A673 (cell line): Measurements from ENCODE around the gene MTOR. TPM values are rescaled to one million over a fixed set of nuclear protein-coding genes. Genes with fewer than 3 reads are reported as not detected.

Source experiments
- BruUV-seq: library from RNA; stranded (reverse); fragments of 400-500 nt; replicated peaks from 2 replicates; lab custom pipeline; 2021; lab: Mats Ljungman, UMichigan
- CTCF ChIA-PET: fragments of 300-600 bp; sonication (Branson Sonifier 250); formaldehyde crosslinking; loops from one replicate; lab custom pipeline; 2022; ENCODE audit warnings: antibody characterized with exemption; lab: Charles Lee
- POLR2A ChIA-PET: fragments of 300-600 bp; sonication (Branson Sonifier 250); formaldehyde crosslinking; loops from one replicate; lab custom pipeline; 2022; ENCODE audit warnings: antibody characterized with exemption; ENCODE audit not compliant: low non-redundant PET; lab: Charles Lee
- DNase-seq: peaks from one replicate; pipeline ENCODE4 v3.0.0-alpha.2; 2015; ENCODE audit warnings: low spot score
- H3K27ac ChIP-seq: fragments of 200-600 bp; sonication (generic); 2 replicates; pipeline ENCODE4 v1.5.1; 2016; ENCODE audit warnings: mixed run types, low read depth, mild to moderate bottlenecking, mixed read lengths, antibody characterized with exemption, low read length; ENCODE audit not compliant: poor library complexity, severe bottlenecking
- H3K27me3 ChIP-seq: fragments of 200-600 bp; sonication (generic); replicated peaks from 2 replicates; pipeline ENCODE4 v1.6.1; 2017; ENCODE audit warnings: mixed run types, low read depth, mild to moderate bottlenecking, mixed read lengths, antibody characterized with exemption, low read length; ENCODE audit not compliant: insufficient read depth, poor library complexity
- H3K36me3 ChIP-seq: fragments of 200-600 bp; sonication (generic); 2 replicates; pipeline ENCODE4 v1.6.1; 2016; ENCODE audit warnings: mixed run types, mild to moderate bottlenecking, mixed read lengths, antibody characterized with exemption, low read length; ENCODE audit not compliant: insufficient read depth, poor library complexity, severe bottlenecking
- H3K4me1 ChIP-seq: fragments of 200-600 bp; sonication (generic); 2 replicates; pipeline ENCODE4 v1.6.1; 2017; ENCODE audit warnings: mixed run types, mild to moderate bottlenecking, mixed read lengths, antibody characterized with exemption, low read length; ENCODE audit not compliant: insufficient read depth, poor library complexity, severe bottlenecking
- H3K4me3 ChIP-seq: fragments of 200-600 bp; sonication (generic); 2 replicates; pipeline ENCODE4 v1.5.1; 2016; ENCODE audit warnings: low read depth, mixed run types, mild to moderate bottlenecking, mixed read lengths, low read length; ENCODE audit not compliant: poor library complexity, severe bottlenecking
- H3K9me3 ChIP-seq: fragments of 200-600 bp; sonication (generic); 2 replicates; pipeline ENCODE4 v1.6.1; 2016; ENCODE audit warnings: mixed run types, low read depth, mild to moderate bottlenecking, mixed read lengths, antibody characterized with exemption, low read length; ENCODE audit not compliant: poor library complexity, severe bottlenecking
- EZH2 ChIP-seq: fragments of 200-600 bp; sonication (generic); IDR thresholded peaks from 2 replicates; pipeline ENCODE4 v1.6.1; 2017; ENCODE audit warnings: borderline replicate concordance, low read depth, mild to moderate bottlenecking, mixed read lengths, antibody characterized with exemption, low read length; ENCODE audit not compliant: poor library complexity, severe bottlenecking
- intact Hi-C: fragments of 100-400 bp; cut with micrococcal nuclease; formaldehyde crosslinking; loops from one replicate; pipeline ENCODE4 v1.10.0; 2022; ENCODE audit not compliant: unreplicated experiment
- total RNA-seq: library from RNA; stranded (reverse); gene quantifications from 2 replicates; pipeline ENCODE4 v1.2.3, GENCODE V29; 2021
- TF ChIP-seq, protein P1 (sequence below): fragments of 300-800, 200-600 bp; sonication (generic); conservative IDR thresholded peaks from 2 replicates; pipeline ENCODE4 v1.5.1; 2017; ENCODE audit warnings: low read depth, mild to moderate bottlenecking, antibody characterized with exemption, low read length, moderate library complexity, mixed read lengths

MTOR gene
- total RNA-seq, 1 experiment from 2014 or later: 63.7 TPM

DNA sequence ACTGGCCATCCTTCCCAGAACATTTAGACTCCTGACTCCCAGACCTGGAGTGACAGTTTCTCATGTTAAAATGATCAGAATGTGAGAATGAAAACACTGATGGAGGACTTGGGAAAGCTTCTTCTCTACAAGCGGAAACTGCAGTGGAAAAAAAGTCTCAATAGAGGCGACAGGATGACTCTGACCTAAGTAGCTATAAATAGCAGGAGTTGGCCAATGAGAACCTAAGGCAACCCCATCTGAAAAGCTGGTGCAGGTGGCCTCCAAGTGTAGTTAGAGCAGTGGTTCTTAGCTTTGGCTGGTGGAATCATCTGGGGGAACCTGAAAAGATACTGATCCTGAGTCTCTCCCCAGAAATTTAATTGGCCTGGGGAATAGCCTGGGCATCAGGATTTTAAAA lies 118.4 kb downstream of the MTOR start:
- CTCF ChIA-PET: no interaction called here
- Histone ChIP-seq H3K4me3 (no peak overlapping the region), H3K27ac (no peak overlapping the region), H3K36me3 (peaks cover 25% of the 10 kb centered on the region), H3K4me1 (no peaks in the 10 kb centered on the region), H3K9me3 (no peaks in the 10 kb centered on the region), H3K27me3 (no peaks in the 10 kb centered on the region)
- intact Hi-C loops: no loop called here
- POLR2A ChIA-PET: interaction anchor here (0.6 kb wide), 1 partner anchor 677 kb away, joined by 4 read pairs; no protein-coding TSS in a partner anchor
- BruUV-seq: no TSS peak
- no peak for DNase-seq
- TF ChIP-seq, protein P1, sequence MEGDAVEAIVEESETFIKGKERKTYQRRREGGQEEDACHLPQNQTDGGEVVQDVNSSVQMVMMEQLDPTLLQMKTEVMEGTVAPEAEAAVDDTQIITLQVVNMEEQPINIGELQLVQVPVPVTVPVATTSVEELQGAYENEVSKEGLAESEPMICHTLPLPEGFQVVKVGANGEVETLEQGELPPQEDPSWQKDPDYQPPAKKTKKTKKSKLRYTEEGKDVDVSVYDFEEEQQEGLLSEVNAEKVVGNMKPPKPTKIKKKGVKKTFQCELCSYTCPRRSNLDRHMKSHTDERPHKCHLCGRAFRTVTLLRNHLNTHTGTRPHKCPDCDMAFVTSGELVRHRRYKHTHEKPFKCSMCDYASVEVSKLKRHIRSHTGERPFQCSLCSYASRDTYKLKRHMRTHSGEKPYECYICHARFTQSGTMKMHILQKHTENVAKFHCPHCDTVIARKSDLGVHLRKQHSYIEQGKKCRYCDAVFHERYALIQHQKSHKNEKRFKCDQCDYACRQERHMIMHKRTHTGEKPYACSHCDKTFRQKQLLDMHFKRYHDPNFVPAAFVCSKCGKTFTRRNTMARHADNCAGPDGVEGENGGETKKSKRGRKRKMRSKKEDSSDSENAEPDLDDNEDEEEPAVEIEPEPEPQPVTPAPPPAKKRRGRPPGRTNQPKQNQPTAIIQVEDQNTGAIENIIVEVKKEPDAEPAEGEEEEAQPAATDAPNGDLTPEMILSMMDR: no peak
- no peak for TF ChIP-seq EZH2

DNA sequence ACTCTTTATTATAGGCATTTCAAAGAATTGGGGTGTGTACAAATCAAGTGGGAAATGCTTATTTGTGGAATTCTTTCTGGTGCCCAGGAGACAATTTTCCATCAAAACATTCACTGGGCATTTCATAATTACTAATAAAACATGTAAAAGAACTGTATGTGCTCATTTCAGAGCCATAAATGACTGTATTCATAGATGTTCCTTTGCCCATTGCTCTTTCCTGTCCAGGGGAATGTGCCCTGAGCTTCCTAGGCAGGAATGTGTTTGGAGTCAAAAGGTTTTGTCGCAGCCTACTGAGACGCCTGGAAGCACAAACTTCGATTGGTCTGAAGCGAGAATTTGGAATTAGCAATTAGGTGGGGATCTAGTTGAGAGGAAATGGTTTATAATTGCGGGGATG lies 119.0 kb downstream of the MTOR start:
- Histone ChIP-seq H3K27ac (no peak overlapping the region), H3K36me3 (peaks cover 30% of the 10 kb centered on the region), H3K9me3 (no peaks in the 10 kb centered on the region), H3K4me1 (no peaks in the 10 kb centered on the region), H3K27me3 (no peaks in the 10 kb centered on the region), H3K4me3 (no peak overlapping the region)
- BruUV-seq: no TSS peak
- CTCF ChIA-PET: no interaction called here
- POLR2A ChIA-PET: interaction anchor here (0.6 kb wide), 1 partner anchor 677 kb away, joined by 4 read pairs; no protein-coding TSS in a partner anchor
- intact Hi-C loops: no loop called here
- TF ChIP-seq, protein P1: no peak
- TF ChIP-seq EZH2: no peak
- no peak for DNase-seq

DNA sequence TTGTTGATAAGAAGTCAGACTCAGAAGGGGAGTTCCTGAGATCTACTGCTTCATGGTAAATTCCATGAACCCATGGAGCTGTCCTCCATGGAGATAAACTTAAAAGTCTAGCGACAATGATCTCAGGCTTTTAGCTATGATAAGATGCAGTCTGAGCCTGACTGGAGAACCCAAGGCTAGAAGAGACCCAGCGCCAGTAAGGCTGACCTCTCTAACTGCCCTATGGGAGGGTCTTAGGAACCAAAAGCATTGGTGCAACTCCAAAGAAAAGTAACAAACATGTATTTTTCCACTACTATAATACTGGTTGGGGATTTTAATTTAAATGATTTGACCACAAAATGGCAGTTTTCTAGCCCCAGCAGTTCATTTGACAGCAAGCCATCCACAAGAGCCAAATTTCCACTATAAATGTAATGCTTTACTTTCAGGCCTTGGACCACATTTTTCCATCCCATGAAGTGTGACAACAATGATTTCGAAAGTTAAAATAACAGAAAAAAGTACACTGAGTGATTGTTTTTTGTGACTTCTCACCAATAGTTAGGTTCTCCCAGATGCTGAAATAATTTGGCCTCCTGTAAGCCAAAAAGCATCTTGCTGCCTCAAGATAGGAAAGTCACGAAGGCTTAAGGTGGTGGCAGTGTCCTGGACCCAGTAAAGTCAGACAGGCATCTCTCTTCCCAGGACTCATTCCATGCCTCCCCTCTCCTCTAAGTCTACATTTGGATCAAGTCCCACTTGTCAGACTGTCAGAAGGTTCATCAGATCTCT lies 119.5 kb downstream of the MTOR start:
- no peaks in the 10 kb centered on the region for H3K9me3 ChIP-seq
- ChIA-PET CTCF (no interaction called here), POLR2A (no interaction called here)
- H3K4me1 ChIP-seq: no peaks in the 10 kb centered on the region
- intact Hi-C loops: no loop called here
- peaks cover 27% of the 10 kb centered on the region for H3K36me3 ChIP-seq
- no TSS peak for BruUV-seq
- no peak for TF ChIP-seq EZH2
- TF ChIP-seq, protein P1: no peak
- H3K27me3 ChIP-seq: no peaks in the 10 kb centered on the region
- H3K4me3 ChIP-seq: no peak overlapping the region
- H3K27ac ChIP-seq: no peak overlapping the region
- no peak for DNase-seq
